ENCODE measurements around the gene KLHDC7B.

Gene KLHDC7B

GRCh38 chr22:50567721-50568252 is 22.1 kb downstream of the KLHDC7B start:
- DNase-seq: peak in 2 of 10 donors; percentile 5 to 52
- intact Hi-C loops (cut with DNase I): no loop called here

GRCh38 chr22:50568626-50569025 is 22.9 kb downstream of the KLHDC7B start:
- intact Hi-C loops (cut with DNase I): no loop called here
- peak in 2 of 10 donors; percentile 25 to 76 for DNase-seq

- intact Hi-C loops (cut with DNase I): no loop called here
- DNase-seq: peak in 2 of 10 donors; percentile 38 to 52
These were observed 23.4 kb downstream of the KLHDC7B start for GRCh38 chr22:50569041-50569459.

DNA sequence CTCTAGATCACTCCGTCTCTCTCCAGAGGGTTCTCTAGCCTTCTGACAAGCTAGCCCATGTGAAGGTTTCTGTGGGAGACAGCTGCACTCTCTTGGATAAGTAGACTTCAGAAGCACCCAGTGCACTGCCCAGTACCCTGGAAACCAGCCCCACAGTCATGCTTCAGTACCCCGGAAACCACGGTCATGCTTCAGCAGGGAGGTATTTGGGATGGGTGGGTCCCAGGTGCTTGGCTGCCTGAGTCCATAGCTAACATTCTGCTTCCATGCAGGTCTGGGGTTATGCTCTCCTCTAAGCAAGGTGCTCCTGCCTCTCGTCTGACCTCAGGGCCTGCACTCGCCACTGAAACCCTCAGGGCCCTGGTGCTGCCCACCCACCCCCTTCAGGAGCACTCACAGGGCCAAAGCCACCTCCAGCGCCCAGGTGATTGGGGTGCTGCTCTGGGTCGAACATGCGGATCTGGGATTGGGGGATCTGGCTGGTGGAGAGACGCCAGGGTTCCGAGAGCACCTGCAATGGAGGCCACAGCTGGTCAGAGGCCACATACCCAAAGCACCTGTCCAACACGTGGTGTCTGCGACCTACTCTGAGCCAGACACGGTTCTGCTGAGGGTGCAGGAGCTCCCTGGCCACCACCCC is 24.3 kb downstream of the KLHDC7B start:
- DNase-seq: peak in 2 of 10 donors; percentile 32 to 69
- intact Hi-C loops (cut with DNase I): no loop called here

- DNase-seq: peak in 2 of 10 donors; percentile 50 to 63
- intact Hi-C loops (cut with DNase I): no loop called here
These were observed 25.2 kb downstream of the KLHDC7B start for GRCh38 chr22:50570861-50571260.

DNA sequence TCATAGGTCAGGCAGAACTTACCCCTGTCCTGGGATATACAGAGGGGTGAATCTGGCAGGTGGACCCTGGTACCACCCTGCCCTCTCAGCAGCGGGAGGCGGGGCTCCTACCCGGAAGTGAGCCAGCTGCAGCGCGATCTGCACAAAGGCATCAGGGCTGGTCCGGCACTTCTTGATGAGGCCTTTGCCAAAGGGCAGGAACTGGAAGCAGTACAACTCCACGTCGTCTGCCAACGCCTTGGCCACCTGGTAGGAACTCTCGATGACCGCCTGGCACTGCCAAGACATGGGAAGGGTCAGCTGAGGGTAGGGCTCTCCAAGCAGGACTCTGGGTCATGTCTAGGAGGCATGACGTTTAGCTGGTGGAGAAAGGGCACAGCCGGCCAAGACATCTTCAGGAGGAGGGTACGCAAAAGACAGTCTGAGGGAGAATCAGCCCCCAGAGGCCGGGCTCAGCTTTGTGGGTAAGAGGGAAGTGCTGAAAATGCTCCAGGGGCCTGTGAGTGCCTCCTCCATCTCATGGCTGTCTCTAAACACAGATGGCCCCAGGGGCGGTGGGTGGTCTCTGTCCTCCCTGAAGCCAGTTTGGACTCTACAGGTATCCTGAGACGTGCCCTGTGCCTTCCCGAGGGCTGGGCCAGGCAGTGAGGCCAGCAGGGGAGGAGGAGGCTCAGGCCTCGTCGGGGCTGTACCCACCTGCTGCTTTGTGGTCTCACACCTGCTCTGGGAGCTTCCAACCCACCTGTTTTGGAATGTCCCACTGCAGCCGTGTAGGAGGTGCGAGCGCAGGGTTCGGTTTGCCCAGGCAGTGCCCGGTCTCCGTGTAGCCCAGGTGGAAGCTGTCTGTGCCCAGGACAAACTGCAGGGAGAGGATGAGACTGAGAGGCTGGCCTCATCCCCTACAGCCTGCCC is 25.8 kb downstream of the KLHDC7B start:
- intact Hi-C loops (cut with DNase I): no loop called here
- peak in 2 of 10 donors; percentile 74 to 77 for DNase-seq

DNA sequence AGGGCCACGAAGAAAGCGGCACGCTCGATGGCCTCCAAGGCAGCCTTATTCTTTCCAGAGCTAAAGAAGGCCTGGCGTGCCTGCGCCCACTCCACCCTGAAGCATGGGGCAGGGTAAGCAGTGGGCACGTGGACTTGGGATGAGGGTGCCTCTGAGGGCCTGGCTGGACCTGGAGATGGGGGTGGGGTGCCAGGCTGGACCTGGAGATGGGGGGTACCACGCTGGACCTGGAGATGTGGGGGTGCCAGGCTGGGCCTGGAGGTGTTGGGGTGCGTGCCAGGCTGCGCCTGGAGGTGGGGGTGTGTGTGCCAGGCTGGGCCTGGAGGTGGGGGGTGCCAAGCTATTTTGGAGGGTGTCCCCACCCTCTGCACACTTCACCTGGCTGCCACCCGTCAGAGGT is 27.3 kb downstream of the KLHDC7B start:
- DNase-seq: peak in 2 of 10 donors; percentile 55 to 75
- intact Hi-C loops (cut with DNase I): no loop called here

- intact Hi-C loops (cut with DNase I): no loop called here
- DNase-seq: peak in 2 of 10 donors; percentile 49 to 72
These were observed 28.0 kb downstream of the KLHDC7B start for GRCh38 chr22:50573491-50574382.

GRCh38 chr22:50574383-50574755 is 28.7 kb downstream of the KLHDC7B start:
- DNase-seq: peak in 2 of 10 donors; percentile 67 to 73
- intact Hi-C loops (cut with DNase I): no loop called here

DNA sequence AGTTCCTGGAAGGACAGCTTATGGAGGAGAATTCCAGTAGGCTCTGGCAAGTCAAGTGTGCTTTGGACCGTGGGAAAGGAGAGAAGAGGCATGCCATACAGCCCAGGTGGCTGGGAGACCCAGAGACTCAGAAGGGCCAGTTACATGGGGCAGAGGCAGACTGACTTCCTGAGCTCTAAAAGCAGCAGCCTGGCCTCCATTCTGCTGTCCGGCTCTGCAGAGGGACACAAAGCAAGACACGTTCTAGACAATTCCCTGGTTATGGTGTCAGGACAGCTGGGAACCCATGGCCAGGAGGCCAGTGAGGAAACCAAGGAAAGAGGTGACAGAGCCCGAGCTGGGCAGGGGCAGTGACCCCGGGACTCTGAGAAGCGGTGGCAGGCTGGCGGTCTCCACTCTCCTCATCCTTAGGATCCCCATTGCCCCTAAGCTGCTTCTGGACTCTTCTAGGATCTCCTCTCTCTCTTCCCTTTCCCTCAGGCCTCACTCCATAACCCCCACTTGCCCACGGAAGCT is 29.8 kb downstream of the KLHDC7B start:
- intact Hi-C loops (cut with DNase I): no loop called here
- DNase-seq: peak in 2 of 10 donors; percentile 55 to 73

DNA sequence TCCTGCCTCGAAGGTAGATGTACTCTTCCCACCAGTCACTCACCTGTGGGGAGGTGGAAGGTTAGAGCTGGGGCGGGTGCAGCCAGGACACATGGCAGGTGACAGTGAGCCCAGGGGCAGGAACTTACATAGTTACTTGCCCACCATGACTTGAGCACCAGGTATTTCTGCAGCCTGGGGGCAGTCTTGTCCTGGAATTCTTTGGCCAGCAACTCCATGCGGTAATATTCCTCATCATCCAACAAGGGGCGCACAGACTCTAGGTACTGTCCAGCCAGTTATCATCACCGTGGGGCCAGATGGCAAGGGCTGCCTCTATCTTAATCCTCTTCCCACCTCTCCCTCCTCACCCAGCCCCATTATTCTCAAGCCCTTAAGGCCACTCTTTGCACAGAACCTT is 30.4 kb downstream of the KLHDC7B start:
- intact Hi-C loops (cut with DNase I): no loop called here
- DNase-seq: peak in 2 of 10 donors; percentile 74 to 82

DNA sequence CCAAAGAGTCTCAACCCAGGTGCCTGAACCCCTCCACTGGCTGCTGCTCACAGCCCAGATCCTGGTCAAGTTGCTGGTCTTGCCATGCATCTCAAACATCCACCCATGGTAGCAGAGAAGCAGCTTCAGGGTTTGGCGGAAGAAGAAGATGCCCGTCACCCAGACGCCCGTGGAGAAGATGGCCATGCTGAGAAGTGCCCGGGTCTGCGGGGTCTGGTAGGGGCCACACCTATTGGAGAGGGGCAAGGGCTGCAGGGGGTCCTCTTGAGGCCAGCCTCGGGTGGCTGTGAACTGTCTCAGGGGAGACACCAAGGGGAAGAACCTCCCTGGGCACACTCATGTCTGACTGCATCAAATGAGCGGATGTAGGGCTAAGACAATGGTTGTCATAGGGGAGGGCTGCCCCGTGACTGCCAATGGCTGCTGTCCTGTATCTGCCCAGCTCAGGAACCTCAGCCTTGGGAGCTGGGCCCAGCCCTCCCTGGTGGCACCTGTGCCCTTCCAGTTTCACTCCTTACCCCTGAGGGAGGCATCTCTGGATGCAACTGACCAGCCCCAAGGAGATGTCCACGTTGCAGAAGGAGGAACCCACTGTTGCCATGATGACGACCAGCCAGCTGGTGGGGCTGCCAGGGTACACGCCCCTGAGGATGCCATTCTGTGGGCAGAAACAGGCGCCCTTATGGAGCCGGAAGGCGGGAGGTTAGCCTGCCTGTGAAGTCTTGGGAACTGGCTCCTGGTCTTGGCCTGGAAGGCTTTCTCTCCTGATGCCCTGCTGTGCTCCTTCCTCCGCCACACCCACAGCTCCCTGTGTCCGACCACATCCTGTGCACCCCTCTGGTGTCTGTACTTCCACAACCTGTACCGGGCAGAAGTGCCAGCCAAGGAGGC is 31.4 kb downstream of the KLHDC7B start:
- DNase-seq: peak in 2 of 10 donors; percentile 73 to 82
- intact Hi-C loops (cut with DNase I): no loop called here

- DNase-seq: peak in 2 of 10 donors; percentile 79
- intact Hi-C loops (cut with DNase I): no loop called here
These were observed 31.9 kb downstream of the KLHDC7B start for GRCh38 chr22:50577697-50577986.

DNA sequence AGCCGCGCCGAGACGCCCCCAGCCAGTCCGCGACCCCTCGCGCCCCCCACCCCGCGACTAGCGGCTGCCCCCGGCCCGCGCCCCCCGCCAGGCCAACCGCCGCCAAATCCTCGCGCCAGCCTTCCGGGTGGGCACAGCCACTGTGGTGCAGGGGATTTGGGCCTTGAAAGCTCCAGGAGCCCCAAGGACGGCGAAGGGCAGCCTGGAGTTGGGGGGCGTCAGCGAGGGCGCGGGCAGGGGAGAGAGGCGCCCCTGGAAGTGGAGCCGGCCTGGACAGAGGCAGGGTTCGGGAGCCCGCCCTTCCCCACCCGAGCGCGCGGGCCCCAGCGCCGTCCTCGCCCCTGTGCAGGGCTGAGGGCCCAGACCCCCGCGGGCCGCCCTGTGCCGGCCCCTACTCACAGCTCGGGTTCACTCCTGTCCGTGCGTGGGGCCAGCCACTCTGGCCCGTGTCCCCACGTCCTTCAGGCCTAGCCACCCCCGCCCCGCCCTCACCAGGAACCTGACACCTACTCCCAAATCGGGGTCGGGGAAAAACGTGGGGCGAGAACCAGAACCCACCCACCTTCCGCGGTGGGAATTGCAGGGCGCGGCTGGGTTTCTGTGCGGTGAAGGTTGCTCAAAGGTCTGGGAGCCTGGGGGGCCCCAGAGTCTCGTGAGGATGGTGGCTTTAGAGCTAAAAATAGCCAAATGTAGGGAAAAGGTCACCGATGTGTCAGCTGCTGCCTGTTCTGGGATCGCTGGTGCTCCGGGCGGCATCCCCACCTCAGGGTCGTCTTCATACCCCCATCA is 32.5 kb downstream of the KLHDC7B start, which contains the start of gene CPT1B:
TSS of gene CPT1B (minus strand) at position 441 of the 789 bp plus-strand sequence. CDS start 512 bp downstream, outside the sequence.
- peak in 2 of 10 donors; percentile 65 to 76 for DNase-seq
- intact Hi-C loops (cut with DNase I): no loop called here

DNA sequence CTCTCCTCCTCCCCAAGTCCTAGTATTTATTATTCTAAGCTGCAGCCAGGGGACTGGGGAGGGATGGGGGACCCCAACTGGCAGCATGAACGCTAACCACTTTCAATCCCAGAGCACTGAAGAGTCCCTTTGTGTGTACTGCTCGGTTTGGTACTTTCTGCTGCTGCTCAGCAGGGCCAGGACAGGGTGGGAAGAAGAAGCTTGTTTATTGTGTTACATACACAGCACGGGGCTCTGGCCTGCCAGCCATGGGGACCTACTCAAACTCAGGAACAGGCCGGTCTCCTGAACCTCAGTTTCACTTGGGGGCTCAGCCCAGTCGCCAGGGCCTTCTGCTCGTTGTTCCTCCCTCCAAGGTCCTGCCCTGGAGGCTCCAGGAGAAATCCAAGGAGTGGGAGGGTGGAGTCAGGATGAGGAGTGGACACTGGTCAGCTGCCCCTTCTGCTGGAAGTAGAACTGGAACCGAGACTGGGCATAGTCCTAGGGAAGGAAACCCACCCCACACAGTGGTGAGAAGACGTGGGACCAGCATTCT is 33.1 kb downstream of the KLHDC7B start:
- DNase-seq: peak in 2 of 10 donors; percentile 41 to 47
- intact Hi-C loops (cut with DNase I): no loop called here

GRCh38 chr22:50579752-50580151 is 34.1 kb downstream of the KLHDC7B start:
- peak in 2 of 10 donors; percentile 23 to 29 for DNase-seq
- intact Hi-C loops (cut with DNase I): loop anchor here (5.0 kb wide), 1 partner anchor 43 kb away; no protein-coding TSS in a partner anchor

DNA sequence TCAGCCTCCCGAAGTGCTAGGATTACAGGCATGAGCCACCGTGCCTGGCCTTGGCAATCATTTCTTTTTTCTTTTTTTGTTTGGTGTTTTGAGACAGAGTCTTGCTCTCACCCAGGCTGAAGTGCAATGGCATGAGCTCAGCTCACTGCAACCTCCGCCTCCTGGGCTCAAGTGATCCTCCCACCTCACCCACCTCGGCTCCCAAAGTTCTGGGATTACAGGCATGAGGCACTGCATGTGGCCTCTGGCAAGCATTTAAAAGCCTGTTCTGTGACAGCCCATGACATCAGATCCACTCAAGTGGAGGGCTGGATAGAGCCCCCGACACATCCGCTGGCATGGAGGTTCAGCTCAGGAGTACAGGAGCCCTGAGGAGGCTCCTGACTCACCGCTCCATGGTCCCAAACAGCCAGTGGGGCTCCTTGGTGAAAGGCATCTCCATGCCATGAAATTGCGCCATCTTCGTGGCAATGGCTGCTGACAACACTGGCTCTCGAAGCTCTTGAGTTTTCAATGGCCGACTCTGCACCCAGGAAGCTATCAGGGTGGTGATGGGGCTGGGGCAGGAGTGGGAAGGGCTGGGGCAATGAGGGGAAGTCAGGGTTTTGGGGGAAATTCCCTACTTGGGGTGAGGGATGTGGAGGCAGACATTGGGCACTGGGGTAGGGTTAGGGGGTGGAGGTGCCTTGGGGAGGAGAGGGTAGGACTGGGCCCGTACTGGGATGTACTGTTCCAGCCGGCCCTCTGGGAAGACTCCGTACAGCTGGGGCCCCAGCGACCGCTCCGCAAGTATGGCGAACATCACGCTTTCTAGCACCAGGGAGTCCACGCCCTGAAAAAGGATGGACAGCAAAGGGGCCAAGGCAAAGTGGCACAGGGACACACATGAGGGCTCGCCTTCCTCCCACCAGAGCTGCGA is 35.6 kb downstream of the KLHDC7B start:
- intact Hi-C loops (cut with DNase I): loop anchor here (5.0 kb wide), 1 partner anchor 41 kb away; no protein-coding TSS in a partner anchor

More for the DNA sequence above, 35.6 kb downstream of the KLHDC7B start:
- peak in 3 of 10 donors; percentile 43 to 57 (median 49) for DNase-seq
